GM19328 (cell line): ENCODE measurements around the gene SPATA16.

Experiments
- ATAC-seq: cut with Tn5 transposase; IDR thresholded peaks from one replicate; pipeline ENCODE4 v1.9.1; 2021; ENCODE audit warnings: mild to moderate bottlenecking, moderate library complexity; ENCODE audit not compliant: unreplicated experiment

The SPATA16 gene

GRCh38 chr3:173007079-173007723, 133.8 kb downstream of the SPATA16 start:
- ATAC-seq, result no peak

- no peak for ATAC-seq
These were observed 135.0 kb downstream of the SPATA16 start for GRCh38 chr3:173006006-173006405.

- ATAC-seq, result no peak
These were observed 136.4 kb downstream of the SPATA16 start for GRCh38 chr3:173004681-173005080.

- no peak for ATAC-seq
These were observed 137.1 kb downstream of the SPATA16 start for GRCh38 chr3:173003956-173004355.

GRCh38 chr3:173003471-173003870, 137.6 kb downstream of the SPATA16 start:
- no peak for ATAC-seq

GRCh38 chr3:173001622-173002021, 139.4 kb downstream of the SPATA16 start:
- no peak for ATAC-seq

GRCh38 chr3:173000553-173000952, 140.5 kb downstream of the SPATA16 start:
- no peak for ATAC-seq

GRCh38 chr3:172993412-172993811, 147.6 kb downstream of the SPATA16 start:
- no peak for ATAC-seq

- ATAC-seq, result no peak
These were observed 149.5 kb downstream of the SPATA16 start for GRCh38 chr3:172991424-172991996.

GRCh38 chr3:172989373-172989772, 151.7 kb downstream of the SPATA16 start:
- no peak for ATAC-seq

- no peak for ATAC-seq
These were observed 153.8 kb downstream of the SPATA16 start for GRCh38 chr3:172987273-172987672.

GRCh38 chr3:172984914-172985313, 156.1 kb downstream of the SPATA16 start:
- ATAC-seq, result no peak

GRCh38 chr3:172982736-172983364, 158.2 kb downstream of the SPATA16 start:
- no peak for ATAC-seq

GRCh38 chr3:172981407-172981983, 159.5 kb downstream of the SPATA16 start:
- ATAC-seq, result no peak

- ATAC-seq, result no peak
These were observed 160.2 kb downstream of the SPATA16 start for GRCh38 chr3:172980849-172981248.

- no peak for ATAC-seq
These were observed 163.3 kb downstream of the SPATA16 start for GRCh38 chr3:172977696-172978095.

GRCh38 chr3:172974969-172975368, 166.1 kb downstream of the SPATA16 start:
- no peak for ATAC-seq

GRCh38 chr3:172973799-172974198, 167.2 kb downstream of the SPATA16 start:
- ATAC-seq, result no peak

- no peak for ATAC-seq
These were observed 168.3 kb downstream of the SPATA16 start for GRCh38 chr3:172972717-172973116.

GRCh38 chr3:172972067-172972466, 169.0 kb downstream of the SPATA16 start:
- ATAC-seq, result no peak

- no peak for ATAC-seq
These were observed 172.4 kb downstream of the SPATA16 start for GRCh38 chr3:172968646-172969045.

GRCh38 chr3:172965256-172965655, 175.8 kb downstream of the SPATA16 start:
- no peak for ATAC-seq
